IPS-20b (cell line): ENCODE measurements around the gene METRN.

Experiments used
- H3K27ac ChIP-seq: one replicate; pipeline ENCODE4 v1.5.1; 2013; ENCODE audit warnings: low read length
- H3K27me3 ChIP-seq: 2 replicates; pipeline ENCODE4 v1.6.1; 2013; ENCODE audit warnings: mild to moderate bottlenecking, low read length, inconsistent platforms; ENCODE audit not compliant: insufficient read depth
- H3K36me3 ChIP-seq: 2 replicates; pipeline ENCODE4 v1.6.1; 2013; ENCODE audit warnings: low read depth, mild to moderate bottlenecking, inconsistent platforms, low read length, moderate library complexity; ENCODE audit not compliant: insufficient read depth
- H3K4me1 ChIP-seq: 2 replicates; pipeline ENCODE4 v1.6.1; 2013; ENCODE audit warnings: mild to moderate bottlenecking, control low read depth, inconsistent platforms, low read length, moderate library complexity; ENCODE audit not compliant: insufficient read depth
- H3K4me3 ChIP-seq: 2 replicates; pipeline ENCODE4 v1.5.1; 2013; ENCODE audit warnings: mild to moderate bottlenecking, low read length, inconsistent platforms
- H3K9ac ChIP-seq: 2 replicates; pipeline ENCODE4 v1.6.1; 2013; ENCODE audit warnings: low read depth, mild to moderate bottlenecking, inconsistent platforms, low read length, moderate library complexity
- H3K9me3 ChIP-seq: 2 replicates; pipeline ENCODE4 v1.6.1; 2013; ENCODE audit warnings: mild to moderate bottlenecking, low read depth, low read length, inconsistent platforms; ENCODE audit not compliant: insufficient read depth

The METRN gene

DNA sequence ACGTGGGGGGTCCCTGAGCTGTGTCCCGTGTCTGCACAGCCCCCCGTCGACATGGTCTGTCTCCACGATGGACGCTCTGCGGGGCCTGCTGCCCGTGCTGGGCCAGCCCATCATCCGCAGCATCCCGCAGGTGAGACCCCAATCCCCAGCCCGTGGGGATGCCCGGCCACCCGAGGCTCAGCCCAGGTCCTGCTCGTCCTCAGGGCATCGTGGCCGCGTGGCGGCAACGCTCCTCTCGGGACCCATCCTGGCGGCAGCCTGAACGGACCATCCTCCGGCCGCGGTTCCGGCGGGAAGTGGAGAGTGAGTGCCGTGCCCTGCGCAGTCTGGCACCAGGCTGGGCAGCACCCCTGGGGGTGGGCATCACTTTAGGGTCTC is 50.6 kb downstream of the METRN start:
- H3K9me3 ChIP-seq = no peaks in the 10 kb centered on the region
- H3K27ac ChIP-seq = no peak overlapping the region
- H3K4me3 ChIP-seq = no peak overlapping the region
- H3K4me1 ChIP-seq = no peaks in the 10 kb centered on the region
- no peak overlapping the region for H3K9ac ChIP-seq
- H3K36me3 ChIP-seq = no peaks in the 10 kb centered on the region
- no peaks in the 10 kb centered on the region for H3K27me3 ChIP-seq

DNA sequence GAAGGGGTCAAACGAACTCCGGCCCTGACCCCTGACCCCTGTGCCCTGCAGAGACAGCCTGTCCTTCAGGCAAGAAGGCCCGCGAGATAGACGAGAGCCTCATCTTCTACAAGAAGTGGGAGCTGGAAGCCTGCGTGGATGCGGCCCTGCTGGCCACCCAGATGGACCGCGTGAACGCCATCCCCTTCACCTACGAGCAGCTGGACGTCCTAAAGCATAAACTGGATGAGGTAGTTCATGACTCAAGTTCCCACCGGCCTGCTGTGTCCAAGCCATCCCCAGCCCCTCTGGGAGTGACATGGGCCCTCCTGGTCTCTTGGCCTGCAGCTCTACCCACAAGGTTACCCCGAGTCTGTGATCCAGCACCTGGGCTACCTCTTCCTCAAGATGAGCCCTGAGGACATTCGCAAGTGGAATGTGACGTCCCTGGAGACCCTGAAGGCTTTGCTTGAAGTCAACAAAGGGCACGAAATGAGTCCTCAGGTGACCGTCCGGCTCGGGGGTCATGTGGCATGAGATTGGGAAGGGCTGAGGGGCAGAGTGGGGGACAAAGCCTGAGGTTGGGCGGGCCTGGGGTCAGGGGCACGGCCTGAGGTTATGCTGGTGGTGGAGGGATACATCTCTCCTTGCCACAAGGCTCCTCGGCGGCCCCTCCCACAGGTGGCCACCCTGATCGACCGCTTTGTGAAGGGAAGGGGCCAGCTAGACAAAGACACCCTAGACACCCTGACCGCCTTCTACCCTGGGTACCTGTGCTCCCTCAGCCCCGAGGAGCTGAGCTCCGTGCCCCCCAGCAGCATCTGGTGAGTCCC is 51.3 kb downstream of the METRN start:
- Histone ChIP-seq H3K4me3 (no peak overlapping the region), H3K27me3 (no peaks in the 10 kb centered on the region), H3K9me3 (no peaks in the 10 kb centered on the region), H3K27ac (no peak overlapping the region), H3K9ac (no peak overlapping the region), H3K36me3 (no peaks in the 10 kb centered on the region), H3K4me1 (no peaks in the 10 kb centered on the region)

- Histone ChIP-seq H3K27me3 (no peaks in the 10 kb centered on the region), H3K4me1 (no peaks in the 10 kb centered on the region), H3K36me3 (no peaks in the 10 kb centered on the region), H3K4me3 (no peak overlapping the region), H3K9ac (no peak overlapping the region), H3K27ac (no peak overlapping the region), H3K9me3 (no peaks in the 10 kb centered on the region)
These were observed 52.1 kb downstream of the METRN start for GRCh38 chr16:766820-767640.

- no peak overlapping the region for H3K27ac ChIP-seq
These were observed 52.9 kb downstream of the METRN start for GRCh38 chr16:767743-768235.

DNA sequence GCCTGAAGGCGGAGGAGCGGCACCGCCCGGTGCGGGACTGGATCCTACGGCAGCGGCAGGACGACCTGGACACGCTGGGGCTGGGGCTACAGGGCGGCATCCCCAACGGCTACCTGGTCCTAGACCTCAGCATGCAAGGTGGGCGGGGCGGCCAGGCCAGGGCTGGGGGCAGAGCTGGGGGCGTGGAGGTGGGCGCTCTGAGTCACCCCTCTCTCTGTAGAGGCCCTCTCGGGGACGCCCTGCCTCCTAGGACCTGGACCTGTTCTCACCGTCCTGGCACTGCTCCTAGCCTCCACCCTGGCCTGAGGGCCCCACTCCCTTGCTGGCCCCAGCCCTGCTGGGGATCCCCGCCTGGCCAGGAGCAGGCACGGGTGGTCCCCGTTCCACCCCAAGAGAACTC is 53.5 kb downstream of the METRN start:
- H3K27ac ChIP-seq = no peak overlapping the region
- H3K4me1 ChIP-seq = no peaks in the 10 kb centered on the region

More at GRCh38 chr16:767743-768235, 52.9 kb downstream of the METRN start:
- Histone ChIP-seq H3K4me3 (no peak overlapping the region; the same call in 1 of the 2 replicates), H3K9ac (no peak overlapping the region), H3K27me3 (no peaks in the 10 kb centered on the region), H3K4me1 (no peaks in the 10 kb centered on the region), H3K36me3 (no peaks in the 10 kb centered on the region), H3K9me3 (no peaks in the 10 kb centered on the region)

More for the DNA sequence above, 53.5 kb downstream of the METRN start:
- H3K9ac ChIP-seq = no peak overlapping the region
- H3K9me3 ChIP-seq = no peaks in the 10 kb centered on the region
- no peak overlapping the region; the same call in 1 of the 2 replicates for H3K4me3 ChIP-seq
- no peaks in the 10 kb centered on the region for H3K27me3 ChIP-seq
- no peaks in the 10 kb centered on the region for H3K36me3 ChIP-seq
